HCT116 (cell line): ENCODE measurements around the gene CDH23. TPM values are rescaled to one million over a fixed set of nuclear protein-coding genes. Genes with fewer than 3 reads are reported as not detected.

Experiments used
- ATAC-seq: fragments of 200-7000 bp; cut with Tn5 transposase; 2 replicates; pipeline ENCODE4 v1.9.1; 2020; ENCODE audit warnings: mild to moderate bottlenecking, moderate library complexity
- BruUV-seq: library from RNA; stranded (reverse); fragments of 400-500 nt; replicated peaks from 2 replicates; lab custom pipeline; 2021; lab: Mats Ljungman, UMichigan
- CTCF ChIA-PET: fragments of 300-600 bp; sonication (Branson Sonifier 250); formaldehyde crosslinking; loops from one replicate; lab custom pipeline; 2021; ENCODE audit warnings: antibody characterized with exemption; lab: Charles Lee
- POLR2A ChIA-PET: fragments of 300-600, 350-600 bp; sonication (Branson Sonifier 250); formaldehyde crosslinking; loops from one replicate; lab custom pipeline; 2021; ENCODE audit warnings: antibody characterized with exemption; lab: Charles Lee
- RAD21 ChIA-PET, 2 experiments: fragments of 300-600 bp; sonication (Branson Sonifier 250); formaldehyde crosslinking; loops; one replicate each; lab custom pipeline; 2023; ENCODE audit warnings: low total read pairs in 2 of 2; ENCODE audit not compliant: uncharacterized antibody in 2 of 2, unreplicated experiment in 2 of 2, low non-redundant PET in 1 of 2; lab: Charles Lee
- DNase-seq: peaks from one replicate; pipeline ENCODE4 v3.0.0-alpha.2; 2010; ENCODE audit warnings: low read depth, low spot score
- H2AFZ ChIP-seq: fragments of 200-600 bp; shearing (Covaris generic), sonication (generic); 2 replicates; pipeline ENCODE4 v1.6.1; 2017; ENCODE audit warnings: low read depth, mixed run types, mixed read lengths, antibody characterized with exemption, low read length; ENCODE audit not compliant: poor library complexity, severe bottlenecking
- H3K27ac ChIP-seq: 2 replicates; pipeline ENCODE4 v1.5.1; 2012; ENCODE audit warnings: low read depth, low read length
- H3K27me3 ChIP-seq: fragments of 200-600 bp; sonication (generic); 2 replicates; pipeline ENCODE4 v1.6.1; 2016; ENCODE audit warnings: mixed run types, low read length, mixed read lengths; ENCODE audit not compliant: insufficient read depth
- H3K36me3 ChIP-seq, 2 experiments: fragments of 200-500 bp in 1 of 2; fragments of 200-600 bp in 1 of 2; sonication (Bioruptor generic) in 1 of 2; sonication (generic) in 1 of 2; 2 replicates each; pipeline versions ENCODE4 v1.5.1 to v1.6.1; 2014 to 2016; ENCODE audit warnings: low read length in 2 of 2, inconsistent platforms in 1 of 2, mixed read lengths in 1 of 2, mixed run types in 1 of 2; ENCODE audit not compliant: insufficient read depth in 2 of 2, control insufficient read depth in 1 of 2
- H3K4me1 ChIP-seq, 2 experiments: fragments of 200-600 bp in 1 of 2; sonication (generic) in 1 of 2; 2 replicates each; pipeline versions ENCODE4 v1.5.1 to v1.6.1; 2012 to 2017; ENCODE audit warnings: low read length in 2 of 2, inconsistent platforms in 1 of 2, mild to moderate bottlenecking in 1 of 2, mixed read lengths in 1 of 2, mixed run types in 1 of 2, moderate library complexity in 1 of 2; ENCODE audit not compliant: insufficient read depth in 2 of 2, control insufficient read depth in 1 of 2
- H3K4me2 ChIP-seq: fragments of 200-600 bp; sonication (generic); 2 replicates; pipeline ENCODE4 v1.6.1; 2017; ENCODE audit warnings: mixed run types, low read length, mixed read lengths
- H3K4me3 ChIP-seq, 2 experiments: fragments of 200-600 bp in 1 of 2; sonication (generic) in 1 of 2; replicated peaks in 1 of 2; 2 replicates each; pipeline ENCODE4 v1.5.1; 2011 to 2016; ENCODE audit warnings: low read length in 2 of 2, control low read depth in 1 of 2, low read depth in 1 of 2, mild to moderate bottlenecking in 1 of 2, mixed read lengths in 1 of 2, mixed run types in 1 of 2
- H3K79me2 ChIP-seq: fragments of 200-600 bp; sonication (generic); 2 replicates; pipeline ENCODE4 v1.6.1; 2017; ENCODE audit warnings: mild to moderate bottlenecking, mixed run types, low read length, moderate library complexity, mixed read lengths; ENCODE audit not compliant: insufficient read depth
- H3K9ac ChIP-seq: fragments of 200-600 bp; sonication (generic); 2 replicates; pipeline ENCODE4 v1.6.1; 2016; ENCODE audit warnings: low read length, mixed read lengths
- H3K9me2 ChIP-seq: fragments of 200-600 bp; sonication (generic), shearing (Covaris generic); 2 replicates; pipeline ENCODE4 v1.6.1; 2017; ENCODE audit warnings: mixed run types, mild to moderate bottlenecking, moderate library complexity; ENCODE audit not compliant: insufficient read depth
- H3K9me3 ChIP-seq, 2 experiments: fragments of 200-500 bp in 1 of 2; fragments of 200-600 bp in 1 of 2; sonication (Bioruptor generic) in 1 of 2; sonication (generic) in 1 of 2; 2 replicates each; pipeline ENCODE4 v1.6.1; 2014 to 2017; ENCODE audit warnings: low read length in 2 of 2, mixed read lengths in 2 of 2, inconsistent platforms in 1 of 2, low read depth in 1 of 2, mild to moderate bottlenecking in 1 of 2, mixed run types in 1 of 2, moderate library complexity in 1 of 2; ENCODE audit not compliant: control insufficient read depth in 1 of 2, insufficient read depth in 1 of 2
- H4K20me1 ChIP-seq: fragments of 200-600 bp; sonication (generic), shearing (Covaris generic); 2 replicates; pipeline ENCODE4 v1.6.1; 2017; ENCODE audit warnings: mixed run types, mild to moderate bottlenecking, moderate library complexity; ENCODE audit not compliant: insufficient read depth
- CBX3 ChIP-seq: IDR thresholded peaks from 2 replicates; pipeline ENCODE4 v1.6.1; 2012; ENCODE audit warnings: low read depth
- CTCF ChIP-seq, 3 experiments: fragments of 200-600 bp in 1 of 3; sonication (generic) in 1 of 3; IDR thresholded peaks in 2 of 3; conservative IDR thresholded peaks in 1 of 3; 2 replicates each; pipeline ENCODE4 v1.5.1; 2012 to 2017; ENCODE audit warnings: low read depth in 2 of 3, low read length in 2 of 3, antibody characterized with exemption in 1 of 3, borderline replicate concordance in 1 of 3, control low read depth in 1 of 3, mild to moderate bottlenecking in 1 of 3, mixed read lengths in 1 of 3, mixed run types in 1 of 3, moderate library complexity in 1 of 3; ENCODE audit not compliant: insufficient read depth in 1 of 3
- EGR1 ChIP-seq: IDR thresholded peaks from 2 replicates; pipeline ENCODE4 v1.6.1; 2012; ENCODE audit warnings: low read depth
- ELF1 ChIP-seq: IDR thresholded peaks from 2 replicates; pipeline ENCODE4 v1.6.1; 2012; ENCODE audit warnings: low read depth, borderline replicate concordance
- EZH2 ChIP-seq: fragments of 200-600 bp; sonication (generic); IDR thresholded peaks from 2 replicates; pipeline ENCODE4 v1.6.1; 2017; ENCODE audit warnings: antibody characterized with exemption, mixed run types
- EZH2phosphoT487 ChIP-seq: fragments of 200-600 bp; IDR thresholded peaks from 2 replicates; pipeline ENCODE4 v1.6.1; 2018; ENCODE audit warnings: antibody characterized with exemption, borderline replicate concordance
- FOSL1 ChIP-seq: IDR thresholded peaks from 2 replicates; pipeline ENCODE4 v1.6.1; 2012; ENCODE audit warnings: low read depth
- JUND ChIP-seq: IDR thresholded peaks from 2 replicates; pipeline ENCODE4 v1.6.1; 2012
- POLR2A ChIP-seq: IDR thresholded peaks from 2 replicates; pipeline ENCODE4 v1.7.0; 2011; ENCODE audit warnings: borderline replicate concordance; ENCODE audit not compliant: insufficient read depth, insufficient read length; ENCODE audit errors: extremely low read depth
- REST ChIP-seq: IDR thresholded peaks from 2 replicates; pipeline ENCODE4 v1.6.1; 2012; ENCODE audit warnings: low read depth
- SIN3A ChIP-seq: IDR thresholded peaks from 2 replicates; pipeline ENCODE4 v1.6.1; 2012; ENCODE audit warnings: low read depth
- SP1 ChIP-seq: IDR thresholded peaks from 2 replicates; pipeline ENCODE4 v1.6.1; 2012; ENCODE audit warnings: low read depth
- SRF ChIP-seq: IDR thresholded peaks from 2 replicates; pipeline ENCODE4 v1.6.1; 2012; ENCODE audit warnings: low read depth
- TCF7L2 ChIP-seq: IDR thresholded peaks from 2 replicates; pipeline ENCODE4 v1.7.0; 2011; ENCODE audit warnings: borderline replicate concordance, inconsistent platforms; ENCODE audit not compliant: insufficient read depth, insufficient read length; ENCODE audit errors: extremely low read depth
- YY1 ChIP-seq: IDR thresholded peaks from 2 replicates; pipeline ENCODE4 v1.6.1; 2011; ENCODE audit warnings: low read length, low read depth, moderate library complexity, mild to moderate bottlenecking; ENCODE audit not compliant: insufficient replicate concordance; ENCODE audit errors: extremely low read depth
- ZBTB33 ChIP-seq: IDR thresholded peaks from 2 replicates; pipeline ENCODE4 v1.6.1; 2011; ENCODE audit warnings: mild to moderate bottlenecking, low read length, moderate library complexity; ENCODE audit not compliant: insufficient replicate concordance; ENCODE audit errors: extremely low read depth
- ZFX ChIP-seq: fragments of 450-650 bp; IDR thresholded peaks from 2 replicates; pipeline ENCODE4 v1.6.1; 2017
- ZNF274 ChIP-seq: fragments of 200-500 bp; sonication (Bioruptor generic); IDR thresholded peaks from 2 replicates; pipeline ENCODE4 v1.6.1; 2014; ENCODE audit warnings: mild to moderate bottlenecking, low read depth, low read length, inconsistent platforms
- intact Hi-C: fragments of 100-400 bp; cut with micrococcal nuclease; formaldehyde crosslinking; loops from 2 replicates; pipeline ENCODE4 v1.10.0; 2022
- total RNA-seq: library from RNA; stranded (reverse); gene quantifications from one replicate; pipeline ENCODE4 v1.2.1, GENCODE V29; 2021; ENCODE audit not compliant: unreplicated experiment
- TF ChIP-seq, protein P1 (sequence below): IDR thresholded peaks from 2 replicates; pipeline ENCODE4 v1.6.1; 2012
- TF ChIP-seq, protein P2 (sequence below): IDR thresholded peaks from 2 replicates; pipeline ENCODE4 v1.6.1; 2012

Gene CDH23
- total RNA-seq, 1 experiment from 2014 or later: not detected

GRCh38 chr10:71656220-71656619 lies 259.5 kb downstream of the CDH23 start:
- H3K9ac ChIP-seq: no peak overlapping the region
- TF ChIP-seq, protein P1, sequence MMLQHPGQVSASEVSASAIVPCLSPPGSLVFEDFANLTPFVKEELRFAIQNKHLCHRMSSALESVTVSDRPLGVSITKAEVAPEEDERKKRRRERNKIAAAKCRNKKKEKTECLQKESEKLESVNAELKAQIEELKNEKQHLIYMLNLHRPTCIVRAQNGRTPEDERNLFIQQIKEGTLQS: no peak
- no peak for TF ChIP-seq JUND
- TF ChIP-seq EZH2phosphoT487: no peak
- no peak for TF ChIP-seq REST
- TF ChIP-seq, protein P2, sequence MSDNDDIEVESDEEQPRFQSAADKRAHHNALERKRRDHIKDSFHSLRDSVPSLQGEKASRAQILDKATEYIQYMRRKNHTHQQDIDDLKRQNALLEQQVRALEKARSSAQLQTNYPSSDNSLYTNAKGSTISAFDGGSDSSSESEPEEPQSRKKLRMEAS: no peak
- no peak for TF ChIP-seq EGR1
- no peak for TF ChIP-seq CBX3
- no peak for TF ChIP-seq SIN3A
- TF ChIP-seq ZNF274: no peak
- no peak for TF ChIP-seq SP1
- TF ChIP-seq ELF1: no peak
- TF ChIP-seq EZH2: no peak
- no peak for TF ChIP-seq FOSL1
- no peak for TF ChIP-seq POLR2A
- no peak for TF ChIP-seq ZBTB33
- no peak for TF ChIP-seq TCF7L2
- no peak for TF ChIP-seq CTCF (IDR thresholded peaks at IDR 0.05 in 2 of 3, conservative IDR thresholded peaks at IDR 0.05 in 1 of 3; ENCODE audit: borderline replicate concordance in 1 of 3, insufficient read depth in 1 of 3, low read depth in 2 of 3, low read length in 2 of 3)
- no peak for TF ChIP-seq ZFX
- TF ChIP-seq YY1: no peak
- TF ChIP-seq SRF: no peak

More at GRCh38 chr10:71656220-71656619, 259.5 kb downstream of the CDH23 start:
- H2AFZ ChIP-seq: no peak overlapping the region
- POLR2A ChIA-PET: no interaction called here
- no peaks in the 10 kb centered on the region for H4K20me1 ChIP-seq
- no peaks in the 10 kb centered on the region for H3K79me2 ChIP-seq
- intact Hi-C loops: no loop called here
- H3K27me3 ChIP-seq: no peaks in the 10 kb centered on the region
- ATAC-seq (no peak), DNase-seq (no peak)
- no peaks in the 10 kb centered on the region for H3K9me2 ChIP-seq
- CTCF ChIA-PET: no interaction called here
- H3K9me3 ChIP-seq: no peaks in the 10 kb centered on the region
- H3K4me3 ChIP-seq: no peak overlapping the region
- H3K4me1 ChIP-seq: no peaks in the 10 kb centered on the region
- RAD21 ChIA-PET: no interaction called here
- no peak overlapping the region for H3K4me2 ChIP-seq
- no TSS peak for BruUV-seq
- no peaks in the 10 kb centered on the region for H3K36me3 ChIP-seq
- H3K27ac ChIP-seq: no peak overlapping the region
